CD14-positive monocyte (primary cell): ENCODE data around the gene FPR3. TPM values are rescaled to one million over a fixed set of nuclear protein-coding genes. Genes with fewer than 3 reads are reported as not detected.

Experiments used
- DNase-seq, 3 donors: peaks; one replicate each; pipeline ENCODE4 v3.0.0-alpha.2; 2011 to 2022
- H2AFZ ChIP-seq: 2 replicates; pipeline ENCODE4 v1.6.0; 2012; ENCODE audit warnings: mild to moderate bottlenecking, low read depth, low read length, inconsistent platforms; ENCODE audit not compliant: insufficient read depth, poor library complexity, severe bottlenecking
- H3K27ac ChIP-seq, 2 donors: 1 replicate in 1 of 2; 2 replicates in 1 of 2; pipeline ENCODE4 v1.5.1; 2012 to 2013; ENCODE audit warnings: low read length in 2 of 2, control low read depth in 1 of 2, inconsistent platforms in 1 of 2, low read depth in 1 of 2, mild to moderate bottlenecking in 1 of 2
- H3K27me3 ChIP-seq, 2 donors: one replicate each; pipeline versions ENCODE4 v1.6.0 to v1.6.1; 2011 to 2013; ENCODE audit warnings: low read length in 2 of 2; ENCODE audit not compliant: control insufficient read depth in 2 of 2, insufficient read depth in 2 of 2
- H3K36me3 ChIP-seq, 2 donors: replicated peaks in 1 of 2; 1 replicate in 1 of 2; 2 replicates in 1 of 2; pipeline versions ENCODE4 v1.5.1 to v1.6.1; 2012 to 2013; ENCODE audit warnings: low read length in 2 of 2, control low read depth in 1 of 2, inconsistent platforms in 1 of 2, mild to moderate bottlenecking in 1 of 2; ENCODE audit not compliant: insufficient read depth in 2 of 2, control insufficient read depth in 1 of 2
- H3K4me1 ChIP-seq, 2 donors: 1 replicate in 1 of 2; 2 replicates in 1 of 2; pipeline versions ENCODE4 v1.5.1 to v1.6.1; 2012 to 2013; ENCODE audit warnings: low read length in 2 of 2, control low read depth in 1 of 2, inconsistent platforms in 1 of 2, mild to moderate bottlenecking in 1 of 2, moderate library complexity in 1 of 2; ENCODE audit not compliant: insufficient read depth in 2 of 2, control insufficient read depth in 1 of 2
- H3K4me2 ChIP-seq: replicated peaks from 2 replicates; pipeline ENCODE3; 2012; ENCODE audit warnings: low read length, moderate library complexity, mild to moderate bottlenecking; ENCODE audit not compliant: poor library complexity, severe bottlenecking; ENCODE audit errors: extremely low read depth
- H3K4me3 ChIP-seq, 3 experiments: fragments of 200-600 bp in 1 of 3; sonication (generic) in 1 of 3; replicated peaks in 1 of 3; 1 replicate in 2 of 3; 2 replicates in 1 of 3; pipeline ENCODE4 v1.5.1; 2011 to 2013; ENCODE audit warnings: low read length in 3 of 3, mild to moderate bottlenecking in 3 of 3, control low read depth in 2 of 3, low read depth in 2 of 3, inconsistent platforms in 1 of 3, moderate library complexity in 1 of 3
- H3K79me2 ChIP-seq: 2 replicates; pipeline ENCODE4 v1.6.0; 2012; ENCODE audit warnings: mild to moderate bottlenecking, control low read depth, inconsistent platforms, low read length, moderate library complexity; ENCODE audit not compliant: insufficient read depth
- H3K9ac ChIP-seq: 2 replicates; pipeline ENCODE4 v1.6.0; 2017; ENCODE audit warnings: low read length, mild to moderate bottlenecking; ENCODE audit not compliant: insufficient read depth, poor library complexity, severe bottlenecking
- H3K9me3 ChIP-seq, 2 donors: replicated peaks in 1 of 2; 1 replicate in 1 of 2; 2 replicates in 1 of 2; pipeline versions ENCODE4 v1.5.1 to v1.6.1; 2012 to 2013; ENCODE audit warnings: low read length in 2 of 2, control low read depth in 1 of 2; ENCODE audit not compliant: control insufficient read depth in 1 of 2, insufficient read depth in 1 of 2
- H4K20me1 ChIP-seq: 2 replicates; pipeline ENCODE4 v1.6.0; 2012; ENCODE audit warnings: mild to moderate bottlenecking, low read length, control low read depth, moderate library complexity; ENCODE audit not compliant: insufficient read depth
- H3K27ac Mint-ChIP-seq, 7 donors: one replicate each; pipeline ENCODE4 v1.8.0; 2020; ENCODE audit warnings: mild to moderate bottlenecking in 7 of 7, mixed read lengths in 7 of 7, moderate library complexity in 6 of 7, inconsistent platforms in 2 of 7
- H3K27me3 Mint-ChIP-seq, 3 donors: one replicate each; pipeline ENCODE4 v1.8.0; 2021 to 2022; ENCODE audit warnings: low read depth in 3 of 3, mild to moderate bottlenecking in 3 of 3, mixed read lengths in 3 of 3, moderate library complexity in 3 of 3, inconsistent platforms in 1 of 3
- H3K36me3 Mint-ChIP-seq, 2 donors: one replicate each; pipeline ENCODE4 v1.8.0; 2020; ENCODE audit warnings: mixed read lengths in 2 of 2, inconsistent platforms in 1 of 2, mild to moderate bottlenecking in 1 of 2
- H3K4me1 Mint-ChIP-seq: one replicate; pipeline ENCODE4 v1.8.0; 2020; ENCODE audit warnings: mild to moderate bottlenecking, mixed read lengths
- H3K4me3 Mint-ChIP-seq, 2 donors: one replicate each; pipeline ENCODE4 v1.8.0; 2020; ENCODE audit warnings: mild to moderate bottlenecking in 2 of 2, mixed read lengths in 2 of 2, moderate library complexity in 1 of 2
- H3K9me3 Mint-ChIP-seq, 7 donors: one replicate each; pipeline ENCODE4 v1.8.0; 2020 to 2022; ENCODE audit warnings: mixed read lengths in 7 of 7, mild to moderate bottlenecking in 6 of 7, moderate library complexity in 6 of 7, inconsistent platforms in 2 of 7
- WGBS: methylation state at CpG from one replicate; pipeline ENCODE4 v1.1.5; 2013; ENCODE audit warnings: missing lambda C conversion rate; ENCODE audit not compliant: insufficient coverage; 5-methylcytosine and 5-hydroxymethylcytosine counted together
- intact Hi-C, 2 donors: fragments of 100-400 bp; cut with micrococcal nuclease; formaldehyde crosslinking; loops; one replicate each; pipeline versions ENCODE4 v1.15.0 to v1.15.1; 2023
- polyA plus RNA-seq, 3 donors: library from polyadenylated mRNA; depleted of rRNA in 1 of 3; unstranded in 2 of 3; stranded (reverse) in 1 of 3; fragments of 300-500 nt in 2 of 3; fragments of >200 nt in 1 of 3; fragmentation: Illumina TruSeq in 2 of 3; gene quantifications; 1 replicate in 2 of 3; 2 replicates in 1 of 3; pipeline ENCODE4 v1.2.3, GENCODE V29; 2012 to 2021
- TF ChIP-seq, protein P1 (sequence below): fragments of 200-600 bp; IDR thresholded peaks from one replicate; pipeline ENCODE4 v1.8.0; 2022; ENCODE audit warnings: antibody characterized with exemption, mild to moderate bottlenecking

FPR3 gene
- polyA plus RNA-seq, 3 donors = 1.4 to 3.8 (median 3.5) TPM

DNA sequence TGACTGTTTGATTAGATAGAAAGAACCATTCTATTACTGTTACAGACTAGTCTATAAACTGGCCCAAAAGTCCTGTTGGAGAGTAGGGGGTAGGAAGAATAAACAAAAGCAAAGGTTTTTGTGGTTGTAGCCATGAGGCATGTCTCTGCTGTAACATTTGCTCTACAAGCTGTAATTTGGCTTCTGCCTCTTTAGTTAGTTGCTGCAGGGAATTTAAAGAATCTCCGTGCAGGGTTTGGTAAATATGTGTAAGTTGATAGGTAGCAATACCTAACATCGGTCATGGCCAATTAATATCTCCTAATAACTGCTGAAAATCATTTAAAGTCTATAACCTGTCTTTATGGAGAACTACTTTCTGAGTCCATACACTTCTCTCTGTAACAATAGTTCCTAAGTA, 13.0 kb downstream of the FPR3 start:
- peaks cover 0 to 6% (median 2%) of the 10 kb centered on the region in 7 donors for H3K9me3 Mint-ChIP-seq
- H3K36me3 ChIP-seq = no peaks in the 10 kb centered on the region
- no peak overlapping the region for H2AFZ ChIP-seq
- peak overlapping the region in 1 of 2 donors; percentile 60 for H3K27ac ChIP-seq
- no peaks in the 10 kb centered on the region for H3K9me3 ChIP-seq
- TF ChIP-seq, protein P1, sequence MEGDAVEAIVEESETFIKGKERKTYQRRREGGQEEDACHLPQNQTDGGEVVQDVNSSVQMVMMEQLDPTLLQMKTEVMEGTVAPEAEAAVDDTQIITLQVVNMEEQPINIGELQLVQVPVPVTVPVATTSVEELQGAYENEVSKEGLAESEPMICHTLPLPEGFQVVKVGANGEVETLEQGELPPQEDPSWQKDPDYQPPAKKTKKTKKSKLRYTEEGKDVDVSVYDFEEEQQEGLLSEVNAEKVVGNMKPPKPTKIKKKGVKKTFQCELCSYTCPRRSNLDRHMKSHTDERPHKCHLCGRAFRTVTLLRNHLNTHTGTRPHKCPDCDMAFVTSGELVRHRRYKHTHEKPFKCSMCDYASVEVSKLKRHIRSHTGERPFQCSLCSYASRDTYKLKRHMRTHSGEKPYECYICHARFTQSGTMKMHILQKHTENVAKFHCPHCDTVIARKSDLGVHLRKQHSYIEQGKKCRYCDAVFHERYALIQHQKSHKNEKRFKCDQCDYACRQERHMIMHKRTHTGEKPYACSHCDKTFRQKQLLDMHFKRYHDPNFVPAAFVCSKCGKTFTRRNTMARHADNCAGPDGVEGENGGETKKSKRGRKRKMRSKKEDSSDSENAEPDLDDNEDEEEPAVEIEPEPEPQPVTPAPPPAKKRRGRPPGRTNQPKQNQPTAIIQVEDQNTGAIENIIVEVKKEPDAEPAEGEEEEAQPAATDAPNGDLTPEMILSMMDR = no peak
- intact Hi-C loops = no loop called here
- H3K4me1 ChIP-seq = peaks cover 91 to 96% of the 10 kb centered on the region in 2 donors
- no peak overlapping the region for H3K4me3 Mint-ChIP-seq
- H3K4me1 Mint-ChIP-seq = peaks cover 94% of the 10 kb centered on the region
- peaks cover 3 to 8% of the 10 kb centered on the region in 2 donors for H3K36me3 Mint-ChIP-seq
- peaks cover 0 to 2% (median 1%) of the 10 kb centered on the region in 3 donors for H3K27me3 Mint-ChIP-seq
- no peak for DNase-seq
- no CpG with 5 or more reads among the region's 2 CpGs for WGBS
- peak overlapping the region in 1 of 3 experiments; percentile 15 for H3K4me3 ChIP-seq
- no peaks in the 10 kb centered on the region for H3K27me3 ChIP-seq
- no peak overlapping the region for H3K4me2 ChIP-seq
- H3K79me2 ChIP-seq = no peaks in the 10 kb centered on the region
- H3K9ac ChIP-seq = no peak overlapping the region
- peak overlapping the region in 1 of 7 donors; percentile 46 for H3K27ac Mint-ChIP-seq
- H4K20me1 ChIP-seq = no peaks in the 10 kb centered on the region

DNA sequence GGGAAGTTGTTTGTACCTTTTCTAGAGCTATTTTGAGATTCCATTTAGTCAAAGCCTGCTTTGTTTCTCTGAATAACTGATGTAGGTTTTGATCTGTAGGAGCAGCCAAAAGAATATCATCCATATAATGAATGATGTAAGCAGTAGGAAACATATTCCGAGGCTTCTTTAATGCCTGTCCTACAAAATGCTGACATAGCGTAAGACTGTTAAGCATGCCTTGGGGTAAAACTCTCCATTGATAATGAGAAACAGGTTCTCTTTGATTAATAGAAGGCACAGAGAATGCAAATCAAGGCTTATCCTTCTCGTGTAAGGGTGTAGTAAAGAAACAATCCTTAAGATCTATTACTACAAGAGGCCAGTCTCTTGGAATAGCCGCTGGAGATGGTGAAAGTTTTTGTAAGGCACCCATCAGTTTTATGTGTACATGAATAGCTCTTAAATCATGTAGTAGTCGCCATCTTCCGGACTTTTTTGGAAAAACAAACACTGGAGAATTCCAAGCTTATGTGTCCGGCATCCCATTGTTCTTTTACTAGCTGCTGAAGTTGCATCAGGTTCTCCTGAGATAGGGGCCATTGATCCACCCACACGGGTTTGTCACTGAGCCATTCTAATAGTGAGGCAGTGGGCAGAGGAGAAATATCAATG, 13.5 kb downstream of the FPR3 start:
- no peaks in the 10 kb centered on the region for H4K20me1 ChIP-seq
- H2AFZ ChIP-seq = no peak overlapping the region
- Mint-ChIP-seq H3K27me3 (peaks cover 0 to 2% (median 1%) of the 10 kb centered on the region in 3 donors), H3K27ac (peak overlapping the region in 1 of 7 donors; percentile 37), H3K9me3 (peaks cover 0 to 8% (median 2%) of the 10 kb centered on the region in 7 donors), H3K36me3 (peaks cover 0 to 5% of the 10 kb centered on the region in 2 donors), H3K4me3 (no peak overlapping the region), H3K4me1 (peaks cover 90% of the 10 kb centered on the region)
- WGBS = 88% methylated on average over 4 of the region's 8 CpGs
- H3K4me1 ChIP-seq = peaks cover 87 to 90% of the 10 kb centered on the region in 2 donors
- no peaks in the 10 kb centered on the region for H3K27me3 ChIP-seq
- H3K27ac ChIP-seq = peak overlapping the region in 1 of 2 donors; percentile 24
- peak overlapping the region in 1 of 3 experiments; percentile 15 for H3K4me3 ChIP-seq
- no peaks in the 10 kb centered on the region for H3K36me3 ChIP-seq
- no peak overlapping the region for H3K4me2 ChIP-seq
- no peaks in the 10 kb centered on the region for H3K79me2 ChIP-seq
- H3K9ac ChIP-seq = no peak overlapping the region
- intact Hi-C loops = no loop called here
- no peak for DNase-seq
- no peaks in the 10 kb centered on the region for H3K9me3 ChIP-seq
- TF ChIP-seq, protein P1 = no peak
